Measurements from ENCODE around the gene CD99L2.

CD99L2 gene

DNA sequence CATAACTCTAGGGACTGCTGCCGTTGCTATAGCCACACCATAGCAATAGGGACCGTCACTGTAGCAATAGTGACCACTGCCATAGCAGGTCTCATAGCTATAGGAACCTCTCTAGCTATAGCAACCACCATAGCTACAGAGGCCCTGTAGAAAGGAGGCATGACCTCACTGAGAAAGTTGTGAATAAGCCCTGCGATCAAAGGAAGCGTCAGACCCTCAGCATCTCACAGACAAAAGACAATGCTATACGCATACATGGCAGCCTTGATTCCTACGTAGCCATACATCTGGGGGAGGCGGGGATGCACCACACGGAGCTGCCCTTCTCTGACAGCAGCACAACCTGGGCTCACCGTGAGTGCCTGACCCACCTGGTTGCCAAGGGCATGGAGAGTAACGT lies 116.8 kb downstream of the CD99L2 start:
- no peak for DNase-seq

DNA sequence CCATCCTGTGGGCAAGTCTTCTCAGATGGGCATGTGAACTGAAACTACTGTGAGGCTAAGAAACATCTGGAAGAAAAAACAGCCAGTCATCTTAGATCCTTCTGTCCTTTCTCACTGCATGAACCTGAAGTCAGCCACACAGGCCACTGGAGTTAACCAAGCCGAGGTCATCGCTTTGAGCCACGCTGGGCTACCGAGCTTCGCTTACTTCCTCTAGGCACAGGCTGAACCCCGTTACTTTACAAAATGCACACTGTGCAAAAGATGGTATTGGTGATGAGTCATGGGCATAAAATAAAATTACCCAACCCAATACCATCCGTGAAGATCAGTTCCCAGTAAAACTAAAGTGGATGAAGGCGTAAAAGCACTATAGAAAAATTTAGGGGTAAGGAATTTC lies 119.1 kb downstream of the CD99L2 start:
- no peak for DNase-seq

DNA sequence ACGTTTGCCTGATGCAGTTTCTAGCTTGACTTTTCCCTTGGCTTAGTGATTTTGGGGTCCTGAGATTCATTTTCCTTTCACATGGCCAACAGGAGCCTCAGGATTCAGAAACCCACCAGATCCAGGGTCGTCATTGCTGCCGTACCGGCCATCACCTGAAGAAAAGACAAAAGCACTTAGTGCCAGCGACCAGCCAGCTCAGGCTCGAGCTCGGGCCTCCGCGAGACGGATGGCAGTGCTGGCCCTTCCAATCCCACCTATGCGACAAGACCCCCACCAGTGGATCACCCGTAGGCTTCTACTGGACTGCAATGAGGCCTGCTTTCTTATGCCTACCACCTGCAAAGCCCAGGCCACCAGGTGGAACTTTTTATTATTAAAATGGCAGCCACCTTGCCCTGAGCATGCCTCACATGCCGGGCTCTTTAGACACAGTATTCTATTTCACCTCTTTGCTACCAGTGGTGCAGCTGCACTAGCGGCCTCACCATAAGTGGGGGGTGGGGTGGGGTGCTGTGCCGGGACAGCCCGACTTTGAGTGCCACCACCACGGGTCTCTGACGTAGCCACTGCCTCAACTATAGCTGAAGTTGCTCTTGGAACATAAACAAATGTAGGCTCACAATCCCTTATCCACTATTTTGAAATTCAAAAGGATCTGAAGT lies 121.0 kb downstream of the CD99L2 start:
- no peak for DNase-seq

DNA sequence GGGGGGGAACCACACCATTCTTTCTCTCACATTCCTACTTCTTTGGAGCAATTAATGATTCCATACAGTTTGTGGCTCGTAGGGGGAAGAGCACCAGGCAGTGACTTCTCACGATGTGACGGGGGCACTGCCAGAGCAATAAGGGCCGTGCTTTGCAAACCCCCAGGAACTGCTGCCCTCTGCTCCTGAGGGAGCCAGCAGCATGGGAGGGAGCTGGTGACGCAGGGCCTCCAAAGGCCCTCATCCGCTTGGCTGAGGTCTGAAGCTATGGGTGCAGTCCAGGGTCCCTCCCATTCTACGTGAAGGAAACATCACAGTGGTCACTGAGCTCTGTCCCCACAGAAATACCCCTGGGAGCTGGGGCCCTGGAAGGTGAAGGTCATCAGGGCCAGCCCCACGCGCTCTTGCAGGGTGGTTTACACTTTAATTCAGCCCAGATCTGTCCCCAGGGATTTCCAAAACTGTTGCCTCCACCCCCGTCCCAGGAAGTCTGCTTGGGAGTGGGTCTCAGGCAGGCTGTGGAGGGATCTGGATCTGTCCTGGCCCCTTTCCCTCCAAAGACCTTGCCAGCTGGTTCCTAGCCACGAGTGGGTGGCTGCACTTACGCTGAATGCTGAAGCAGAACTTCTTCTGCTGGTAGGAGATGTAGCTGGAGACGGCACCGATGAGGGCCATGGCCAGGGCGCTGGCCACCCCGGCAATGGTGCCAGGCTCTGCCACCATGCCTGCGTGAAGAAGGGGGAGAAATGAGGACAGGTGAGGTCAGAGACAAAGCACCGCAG lies 122.7 kb downstream of the CD99L2 start:
- DNase-seq, result no peak

DNA sequence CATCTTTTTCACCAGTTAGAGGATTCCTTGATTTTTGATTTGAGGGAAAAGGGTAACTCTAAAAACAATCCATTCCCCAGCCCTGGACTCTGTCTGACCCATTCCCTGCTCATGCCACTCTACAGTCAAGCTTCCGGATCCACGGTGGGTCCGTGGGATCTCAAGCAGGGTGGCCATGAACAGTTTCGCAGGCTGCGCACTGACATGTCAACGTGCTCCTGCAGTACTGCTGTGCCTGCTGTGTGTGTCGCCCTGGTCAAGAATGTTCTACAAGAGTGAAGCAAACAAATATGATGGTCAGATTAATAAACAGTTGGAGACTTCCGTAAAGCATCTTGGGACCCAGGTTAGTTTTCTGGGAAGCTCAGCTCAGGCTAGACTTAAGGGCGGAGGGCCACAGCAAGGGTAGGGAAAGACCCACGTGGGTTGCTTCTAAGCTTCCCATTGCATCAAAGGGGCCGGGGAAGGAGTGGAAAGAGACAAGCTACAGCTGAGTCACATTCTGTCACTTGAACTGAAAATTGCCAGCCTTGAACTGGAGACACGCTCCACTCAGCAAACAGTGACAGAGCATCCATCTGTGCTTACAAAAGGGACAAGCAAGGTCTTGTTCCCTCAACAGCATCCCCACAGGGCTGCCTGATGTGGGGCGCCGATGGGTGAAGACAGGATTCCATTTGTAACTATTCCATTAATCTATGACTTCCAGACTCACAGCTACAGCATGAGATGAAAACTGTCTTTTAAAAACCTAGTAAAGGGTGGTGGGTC lies 123.5 kb downstream of the CD99L2 start:
- peak in 4 of 14 donors; percentile 7 to 22 (median 16) for DNase-seq

DNA sequence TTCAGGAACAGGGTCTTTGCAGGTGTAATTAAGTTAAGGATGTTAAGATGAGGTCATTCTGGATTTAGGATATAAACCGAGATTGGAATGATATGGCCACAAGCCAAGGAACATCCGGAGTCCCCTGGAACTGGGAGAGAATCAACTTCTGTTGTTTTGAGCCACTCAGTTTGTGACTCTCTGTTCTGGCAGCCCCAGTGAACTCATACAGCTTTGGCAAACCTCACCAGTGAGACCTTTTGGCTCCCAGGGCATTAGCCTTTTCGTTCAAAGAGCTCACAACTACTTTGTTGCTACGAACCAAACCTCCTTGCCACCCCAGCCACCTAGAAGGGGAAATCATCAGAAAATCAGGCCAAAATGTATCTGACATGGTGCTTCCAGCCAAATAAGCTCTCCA lies 124.8 kb downstream of the CD99L2 start:
- DNase-seq, result no peak

DNA sequence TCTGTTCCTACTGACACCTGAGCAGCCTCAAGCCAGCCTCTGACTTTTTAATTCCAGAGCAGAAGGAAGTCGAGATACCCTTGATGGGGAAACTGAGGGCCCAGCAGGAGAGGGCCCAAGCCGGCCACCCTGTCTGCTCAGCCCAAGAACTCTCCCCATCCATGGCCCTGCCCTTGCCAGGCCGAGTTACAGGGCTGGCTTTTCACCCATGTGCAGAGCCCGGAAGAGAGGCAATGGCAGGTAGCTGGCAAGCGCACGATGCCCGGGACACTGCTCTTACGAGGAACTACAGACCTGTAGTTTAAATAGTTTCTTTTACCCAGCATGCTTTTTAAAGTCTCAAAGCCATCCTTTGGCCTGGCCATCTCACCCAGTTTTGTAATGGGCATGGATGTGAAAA lies 125.4 kb downstream of the CD99L2 start:
- no peak for DNase-seq

DNA sequence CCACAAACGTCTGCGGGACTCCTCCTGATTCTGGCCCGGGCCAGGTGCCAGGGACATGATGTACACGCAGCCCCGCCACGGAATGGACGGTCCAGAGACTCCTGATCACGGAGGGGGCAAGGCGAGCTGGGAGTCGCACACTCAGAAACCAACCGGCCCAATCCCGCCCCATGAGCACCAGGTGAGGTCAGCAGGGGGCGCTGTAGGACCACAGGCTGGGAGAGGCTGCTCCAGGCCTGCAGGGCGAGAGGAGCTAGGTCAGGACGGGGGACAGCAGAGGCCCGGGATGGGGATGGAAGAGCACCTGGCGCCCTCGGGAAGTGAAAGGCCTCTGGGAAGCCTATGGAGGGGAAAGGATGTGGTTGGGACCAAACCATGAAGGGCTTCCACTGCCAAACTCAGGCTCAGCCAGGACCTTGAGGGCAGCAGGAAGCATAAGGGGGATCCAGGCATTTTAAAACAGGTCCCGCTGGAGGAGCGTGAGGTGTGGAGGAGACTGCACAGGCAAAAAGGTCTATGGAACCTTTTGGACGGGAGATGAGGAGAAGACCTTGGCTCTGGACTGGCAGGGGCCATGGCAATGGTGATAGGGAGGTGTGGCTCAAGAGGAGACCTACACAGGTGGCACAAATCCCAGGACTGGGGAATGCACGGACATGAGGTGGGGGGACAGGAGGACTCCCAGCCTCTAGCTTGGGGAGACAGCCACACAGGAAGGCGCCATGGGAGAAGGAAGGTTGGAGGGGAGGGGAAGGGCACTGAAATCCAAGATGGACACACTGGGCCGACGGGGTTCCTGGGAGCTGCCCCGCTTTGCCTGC lies 126.1 kb downstream of the CD99L2 start:
- peak in 12 of 14 donors; percentile 2 to 74 (median 55) for DNase-seq

DNA sequence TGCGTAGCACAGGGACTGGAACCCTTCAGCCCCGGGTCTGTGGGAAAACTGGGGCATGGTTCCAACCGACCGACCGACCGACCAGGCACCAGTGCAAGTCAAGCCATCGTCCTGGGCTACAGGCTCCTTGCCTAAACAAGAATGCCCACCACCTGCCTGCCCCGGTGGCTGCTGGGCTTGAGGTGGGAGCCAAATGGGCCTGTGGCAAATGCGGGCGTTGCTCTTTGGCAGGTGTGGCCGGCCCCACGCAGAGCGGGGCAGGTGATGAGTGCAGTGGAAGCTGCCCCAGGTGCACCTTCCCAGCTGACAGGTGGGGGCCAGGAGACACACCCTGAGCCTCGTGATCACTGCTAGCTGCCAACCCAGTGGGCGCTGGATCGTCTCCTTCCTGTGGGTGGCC lies 127.4 kb downstream of the CD99L2 start:
- no peak for DNase-seq

DNA sequence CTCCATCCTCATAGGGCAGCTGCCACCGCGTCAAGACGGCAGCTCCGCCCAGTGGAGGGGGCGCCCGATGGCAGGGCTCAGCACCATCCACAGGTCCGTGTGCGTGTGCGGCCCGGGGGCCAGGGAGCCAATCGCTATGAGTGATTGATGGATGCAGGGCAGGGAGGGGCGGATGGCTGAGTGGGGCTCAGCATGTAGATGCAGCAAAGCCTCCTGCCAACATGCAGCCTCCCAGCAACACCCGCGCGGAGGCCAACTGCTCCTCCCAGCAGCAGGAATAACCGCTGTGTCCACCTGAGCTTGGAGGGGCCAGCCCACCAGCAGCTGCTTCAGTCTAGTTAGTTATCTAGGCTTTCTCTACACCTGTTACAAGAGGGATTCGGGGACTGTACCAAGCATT lies 127.8 kb downstream of the CD99L2 start:
- DNase-seq, result peak in 1 of 14 donors; percentile 8

DNA sequence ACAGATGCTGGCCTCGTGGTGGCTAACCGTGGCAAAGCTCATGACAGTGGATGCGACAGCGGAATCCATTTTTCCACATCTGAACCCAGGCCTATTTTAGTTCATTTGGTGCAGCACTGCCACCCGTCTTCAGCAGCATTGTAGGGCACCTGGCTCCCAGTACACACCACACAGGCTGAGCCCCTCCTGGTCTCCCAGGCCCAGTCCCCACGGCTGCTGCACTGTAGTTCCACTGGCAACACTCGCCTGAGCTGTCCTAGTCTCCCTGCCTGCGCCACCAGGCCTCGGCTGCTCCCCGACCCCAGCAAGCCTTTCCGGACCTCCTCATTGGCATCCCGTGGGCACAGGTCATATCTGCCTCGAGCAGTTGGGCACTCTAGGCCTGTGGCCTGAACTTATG lies 129.1 kb downstream of the CD99L2 start:
- no peak for DNase-seq

DNA sequence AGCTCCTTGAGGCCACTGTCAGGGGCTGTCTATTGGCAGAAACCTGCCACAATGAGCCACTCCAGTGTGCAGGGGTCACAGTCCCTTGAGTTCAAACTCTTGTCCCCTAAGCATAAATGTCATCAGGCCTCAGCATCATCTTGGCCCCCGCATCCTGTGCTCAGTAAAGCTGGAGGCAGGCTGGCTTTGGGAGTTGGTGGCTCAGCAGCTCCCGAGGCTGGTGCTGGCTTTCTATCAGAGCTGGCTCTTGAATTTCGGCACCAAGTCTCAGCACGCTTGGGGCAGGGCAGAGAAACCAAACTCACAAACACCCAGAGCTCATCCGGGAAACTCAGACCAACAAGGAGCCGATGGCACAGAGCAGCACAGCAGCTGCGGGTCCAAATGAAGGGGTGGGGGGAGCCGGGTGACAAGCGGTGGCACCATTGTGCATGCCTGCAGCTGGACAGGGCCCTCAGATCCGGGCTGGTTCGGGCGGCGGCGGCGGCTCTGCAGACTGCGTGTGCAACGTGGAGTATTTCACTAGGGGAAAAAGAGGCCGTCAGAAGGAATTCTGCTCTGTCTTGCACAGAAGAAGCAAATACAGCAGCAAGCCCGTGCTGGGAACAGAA lies 129.8 kb downstream of the CD99L2 start:
- peak in 6 of 14 donors; percentile 4 to 50 (median 22) for DNase-seq

DNA sequence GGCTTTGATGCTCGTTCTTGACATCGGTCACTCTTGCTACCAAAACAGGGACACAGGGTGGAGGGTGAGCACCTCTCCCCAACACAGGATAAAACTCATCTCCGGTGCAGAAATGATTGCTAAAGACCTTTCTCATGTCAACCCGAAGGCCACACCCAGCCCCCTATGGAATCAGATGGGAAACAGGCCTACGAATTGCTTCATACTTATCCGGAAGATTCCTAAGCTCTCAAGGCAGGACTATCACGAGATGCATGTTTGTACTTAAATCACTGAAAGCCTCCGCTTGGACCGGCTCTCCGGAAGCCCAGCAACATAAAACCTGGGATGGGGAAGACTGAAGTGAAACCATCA lies 130.4 kb downstream of the CD99L2 start:
- no peak for DNase-seq

DNA sequence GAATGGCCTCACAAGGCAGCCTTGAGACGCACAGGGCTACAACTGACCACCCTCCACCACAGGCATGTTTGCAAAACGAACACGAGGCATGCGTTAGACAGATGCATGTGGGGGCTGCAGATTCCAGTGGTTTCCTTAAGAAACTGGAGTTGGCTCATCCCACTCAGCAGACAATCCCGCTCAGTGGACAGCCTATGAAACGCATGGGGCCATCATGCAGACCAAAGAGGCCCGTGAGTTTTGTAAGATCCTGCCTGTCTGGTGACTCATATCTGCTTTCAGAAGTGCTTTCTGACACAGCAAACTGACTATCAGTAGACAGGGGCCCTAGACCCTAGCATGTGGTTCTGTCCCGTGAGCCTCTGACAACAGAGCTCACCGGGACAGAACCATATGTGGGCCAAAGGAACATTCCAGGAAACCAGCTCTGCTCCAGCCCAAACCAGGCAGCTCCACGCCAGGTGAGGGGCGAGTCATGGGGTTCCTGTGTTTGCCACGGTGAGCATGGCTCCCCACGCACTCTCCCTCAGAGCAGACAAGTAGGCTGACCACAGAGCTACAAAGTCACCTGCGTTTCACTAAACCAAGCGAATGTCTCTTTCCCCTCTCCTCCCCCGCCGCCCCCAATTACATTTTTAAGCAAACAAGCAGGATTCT lies 130.9 kb downstream of the CD99L2 start:
- peak in 1 of 14 donors; percentile 4 for DNase-seq

DNA sequence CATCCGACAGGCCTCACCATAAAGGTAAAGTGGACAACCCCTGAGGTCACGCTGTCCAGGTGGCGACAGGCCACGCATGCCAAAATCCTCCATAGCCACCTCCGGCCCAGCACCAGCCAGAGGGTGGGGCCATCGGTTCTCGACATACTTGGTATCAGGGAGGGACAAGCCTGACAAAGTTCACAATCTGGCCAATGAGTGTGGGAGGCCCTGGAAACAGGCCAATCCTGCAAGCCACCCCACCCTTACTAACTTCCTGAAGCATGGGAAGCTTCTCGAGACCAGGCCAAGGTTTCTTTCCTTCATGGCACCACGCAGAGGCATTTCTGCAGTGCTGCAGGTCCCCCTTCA lies 131.4 kb downstream of the CD99L2 start:
- DNase-seq, result no peak

DNA sequence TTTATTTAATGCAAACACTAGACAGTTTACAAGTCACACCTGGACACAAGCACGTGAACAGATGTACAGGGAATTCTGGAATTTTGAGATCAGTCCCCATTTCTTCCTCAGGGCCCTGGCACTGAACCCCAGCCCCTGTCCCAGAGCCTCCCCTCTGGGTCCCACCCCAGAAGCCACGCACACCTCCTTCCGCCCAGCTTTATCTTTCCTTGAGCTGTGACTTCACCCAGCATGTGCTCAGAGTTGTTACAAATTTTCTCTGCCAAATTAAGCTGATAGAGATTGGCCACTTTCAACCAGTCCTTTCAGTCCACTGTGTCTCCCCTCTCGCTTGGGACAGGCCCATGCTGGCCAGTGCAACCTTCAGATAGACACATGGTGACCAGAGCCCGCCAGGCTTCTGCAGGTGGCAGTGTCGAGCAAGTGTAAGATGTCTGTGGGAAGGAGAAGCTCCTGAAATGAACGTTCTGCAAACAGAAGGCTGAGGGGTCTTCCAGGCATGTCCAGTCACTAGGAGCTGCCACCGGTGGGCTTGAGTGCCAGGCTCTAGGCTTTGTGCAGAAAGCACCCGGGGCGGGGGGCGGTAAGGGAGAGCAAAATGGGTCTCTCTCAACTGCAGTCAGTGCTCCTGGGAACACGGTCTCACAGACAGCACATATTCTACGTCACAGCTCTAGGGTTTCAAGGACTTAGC lies 132.0 kb downstream of the CD99L2 start:
- DNase-seq, result peak in 1 of 14 donors; percentile 3

DNA sequence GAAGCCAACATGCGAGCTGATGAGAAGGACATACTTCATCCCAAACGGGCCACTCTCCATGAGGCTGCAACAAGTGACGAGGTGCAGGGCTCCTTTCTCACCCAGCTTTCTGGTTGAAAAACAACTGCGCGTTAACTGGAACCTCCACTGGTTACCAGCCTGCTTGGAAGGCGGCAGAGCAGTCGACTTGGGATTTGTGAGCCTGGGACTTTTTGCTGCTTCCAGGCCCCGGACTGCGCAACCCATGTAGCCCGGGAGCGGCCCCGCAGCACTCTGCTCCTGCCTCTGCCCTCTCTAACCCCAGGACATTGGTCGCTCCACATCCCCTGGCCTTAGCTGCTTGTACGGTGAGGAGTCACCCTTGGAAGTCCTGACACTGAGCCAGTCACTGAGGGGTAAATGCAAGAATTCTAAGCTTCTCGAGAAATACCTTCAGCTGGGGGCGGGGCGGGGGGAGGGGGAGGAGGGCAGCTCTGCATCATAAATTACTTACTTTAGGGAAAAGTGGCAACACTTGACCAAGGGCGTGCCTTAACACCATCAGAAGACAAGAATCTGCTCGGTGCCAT lies 132.6 kb downstream of the CD99L2 start:
- no peak for DNase-seq

DNA sequence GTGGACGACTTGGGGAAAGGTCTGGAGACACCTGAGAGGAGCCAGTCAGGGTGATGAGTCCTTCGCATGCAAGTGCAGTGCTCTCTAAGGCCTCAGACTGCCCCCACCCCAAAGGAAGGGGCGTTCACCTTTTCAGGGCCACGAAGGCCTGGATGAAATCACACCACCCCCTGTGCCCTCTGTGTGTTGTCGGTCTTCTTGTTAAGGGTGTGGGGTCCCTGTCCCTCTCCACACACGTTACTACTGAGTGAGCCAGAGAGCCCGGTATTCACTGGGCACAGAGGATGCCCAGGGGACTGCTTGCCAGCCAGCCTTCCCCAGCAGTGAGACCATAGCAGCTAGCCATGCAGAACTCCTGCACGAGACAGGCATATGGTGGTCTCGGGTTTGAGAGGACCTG lies 133.2 kb downstream of the CD99L2 start:
- no peak for DNase-seq

DNA sequence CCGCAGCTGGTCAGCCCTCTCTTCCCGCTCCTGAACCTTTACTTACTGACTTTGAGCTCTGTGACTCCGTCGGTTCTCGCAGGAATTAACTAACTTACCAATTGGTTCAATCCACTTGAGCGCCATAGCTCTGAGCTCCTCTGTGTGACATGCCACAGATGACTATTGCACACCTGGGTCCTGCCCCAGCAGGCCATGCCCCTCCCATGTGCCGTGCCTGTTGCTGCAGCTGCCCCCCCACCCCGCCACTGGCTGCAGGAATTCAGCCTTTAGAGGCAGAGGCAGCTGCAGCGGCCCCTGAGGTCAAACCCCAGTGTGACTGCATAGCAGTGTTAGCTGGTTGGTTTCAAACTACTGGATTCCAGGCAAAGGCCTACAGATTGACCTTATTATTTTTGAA lies 134.7 kb downstream of the CD99L2 start:
- no peak for DNase-seq

DNA sequence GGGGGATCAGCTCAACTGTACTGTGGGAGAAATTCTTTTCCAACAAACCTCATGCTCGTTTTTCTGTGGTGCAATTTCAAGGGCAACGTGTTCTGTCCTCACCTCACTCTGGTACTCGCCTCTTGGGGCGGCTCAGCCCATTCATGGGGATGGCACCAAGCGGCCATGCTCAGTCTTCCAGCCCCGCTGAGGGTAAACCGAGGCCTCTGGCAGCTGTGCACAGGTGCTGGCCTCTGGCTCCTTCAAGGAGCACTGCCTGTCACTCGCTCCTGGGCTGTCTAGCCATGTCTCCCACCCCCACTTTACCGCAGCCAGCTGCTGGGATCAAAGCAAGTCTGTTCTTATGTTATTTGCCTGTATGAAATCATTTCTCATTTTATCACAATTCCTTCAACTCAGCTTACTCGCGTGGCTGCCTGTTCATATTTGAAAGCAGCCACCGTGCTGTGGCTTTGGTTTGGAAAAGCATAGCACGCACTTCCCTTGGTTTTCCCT lies 135.1 kb downstream of the CD99L2 start:
- DNase-seq, result no peak
